Stimulated activated CD8-positive, alpha-beta memory T cell treated with anti-CD3 and anti-CD28 coated beads, Interleukin-4, amount 100 ng/mL, for 4 hours (primary cell): ENCODE measurements around the gene SLC23A1.

Experiments used
- DNase-seq, 2 donors: peaks; one replicate each; pipeline ENCODE4 v3.0.0-alpha.2; 2020; ENCODE audit warnings: low read depth in 2 of 2, low spot score in 1 of 2

The SLC23A1 gene

GRCh38 chr5:139407517-139407916, 24.4 kb upstream of the SLC23A1 start:
- DNase-seq: no peak

DNA sequence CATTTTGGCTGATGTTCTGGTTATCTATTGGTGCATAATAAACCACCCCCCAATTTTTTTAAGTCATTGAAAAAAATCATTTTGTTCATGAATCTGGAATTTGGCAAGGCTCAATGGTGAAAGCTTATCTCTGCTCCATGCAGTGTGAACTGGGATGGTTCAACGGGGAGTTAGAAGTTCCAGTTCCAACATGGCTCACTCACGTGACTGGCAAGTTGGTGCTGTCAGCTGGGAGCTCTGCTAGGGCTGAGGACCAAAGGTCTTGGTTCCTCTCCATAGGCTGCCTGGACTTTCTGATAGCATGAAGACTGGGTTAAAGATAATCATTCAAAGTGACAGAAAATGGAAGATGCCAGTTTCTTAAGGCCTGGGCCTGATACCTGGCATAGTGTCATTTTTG, 23.9 kb upstream of the SLC23A1 start:
- no peak for DNase-seq

GRCh38 chr5:139404484-139404840, 21.4 kb upstream of the SLC23A1 start:
- no peak for DNase-seq

DNA sequence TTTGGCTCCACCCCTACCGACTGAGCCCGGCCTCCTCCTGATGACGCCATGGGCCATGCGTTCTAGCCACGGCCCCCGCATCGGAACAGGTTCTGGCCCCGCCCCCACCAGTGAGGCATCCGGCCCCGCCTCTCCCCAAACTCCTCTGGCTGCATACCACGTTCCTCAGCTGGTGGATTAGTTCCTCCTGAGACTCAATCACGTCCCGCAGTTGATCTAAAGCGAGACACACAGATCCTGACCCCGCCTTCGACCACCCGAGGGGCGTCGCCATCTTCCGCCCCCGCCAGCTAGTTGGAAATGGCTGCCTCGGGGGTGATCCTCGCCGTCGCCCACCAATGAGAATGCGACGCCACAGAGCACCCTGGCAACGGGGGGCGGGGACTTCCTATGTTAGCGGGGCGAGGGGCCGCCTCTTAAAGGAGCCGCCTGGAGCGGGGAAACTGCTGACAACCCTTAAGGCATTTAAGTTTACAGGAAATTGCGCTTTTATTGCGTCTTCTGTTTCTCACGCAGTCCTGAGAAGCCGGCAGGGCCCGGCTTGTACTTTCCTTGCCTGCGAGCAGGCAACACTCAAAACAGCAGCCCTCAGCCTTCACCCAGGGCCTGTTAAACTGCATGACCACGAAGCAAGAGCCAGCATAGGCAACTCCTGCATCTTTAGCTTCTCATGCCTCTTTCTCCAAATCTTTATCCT, 20.8 kb upstream of the SLC23A1 start, which contains the start of gene SPATA24:
SPATA24 (minus strand) TSS at position 303 of the 697 bp plus-strand sequence; CDS start at position 274, 29 bp downstream.
- peak; percentile 96 to 97 for DNase-seq

DNA sequence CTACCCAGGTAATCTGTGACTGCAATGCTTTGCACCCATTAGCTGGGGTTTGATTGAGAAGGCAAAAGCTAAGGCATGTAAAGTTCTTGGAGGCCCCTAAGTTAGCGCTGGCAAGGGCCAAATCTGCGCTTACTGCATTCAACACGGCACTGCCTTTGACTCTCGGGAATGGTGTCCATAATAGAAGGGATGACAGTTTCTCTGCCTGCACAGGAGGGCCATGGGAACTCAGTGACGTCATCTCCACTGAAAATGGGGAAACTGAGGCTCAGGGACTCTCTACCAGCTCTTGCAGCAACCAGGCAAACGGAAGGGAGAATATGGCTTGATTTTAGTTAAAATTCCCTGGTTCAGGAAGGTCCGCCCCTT, 20.3 kb upstream of the SLC23A1 start:
- DNase-seq: no peak

GRCh38 chr5:139402561-139403158, 19.6 kb upstream of the SLC23A1 start:
- DNase-seq: no peak

DNA sequence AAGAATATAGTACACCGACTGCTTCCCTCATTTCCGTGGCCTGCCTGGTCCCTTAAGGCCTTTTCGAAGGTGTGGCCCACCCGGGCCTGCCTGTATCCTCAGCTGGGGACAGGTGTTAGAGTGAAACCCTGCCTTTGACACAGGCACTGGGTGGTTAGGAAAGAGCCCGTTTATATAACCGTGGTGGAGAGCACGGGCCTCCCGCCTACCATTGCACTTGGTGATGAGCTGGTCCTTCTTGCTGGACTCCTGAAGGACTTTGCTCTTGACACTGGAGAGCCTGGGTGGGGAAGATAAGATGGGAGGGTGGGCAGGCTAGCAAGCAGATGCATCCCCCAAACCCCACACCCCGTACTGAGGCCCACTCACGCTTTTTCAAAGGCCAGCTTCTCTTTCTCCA, 18.4 kb upstream of the SLC23A1 start:
- no peak for DNase-seq

GRCh38 chr5:139399501-139400121, 16.5 kb upstream of the SLC23A1 start:
- no peak for DNase-seq

DNA sequence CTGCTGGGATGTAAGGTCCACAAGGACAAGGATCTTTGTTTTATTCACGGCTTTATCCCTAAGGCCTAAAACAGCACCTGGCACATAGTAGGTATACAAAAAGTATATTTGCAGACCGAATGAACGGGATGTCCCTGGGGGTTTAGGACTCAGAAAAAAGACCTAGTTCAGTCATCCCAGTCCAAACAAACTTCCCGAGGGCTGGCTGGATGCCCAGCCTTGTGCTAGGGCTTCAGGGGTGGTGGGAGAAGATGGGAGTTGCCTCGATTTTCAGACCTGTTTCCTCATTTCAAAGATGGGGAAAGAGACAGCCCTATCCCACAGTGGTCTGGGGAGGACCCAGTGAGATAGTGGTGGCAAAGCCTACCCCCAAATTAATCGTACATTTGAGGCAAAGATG, 14.8 kb upstream of the SLC23A1 start:
- no peak for DNase-seq

- no peak for DNase-seq
Observed at GRCh38 chr5:139396691-139397090, 13.6 kb upstream of the SLC23A1 start.

DNA sequence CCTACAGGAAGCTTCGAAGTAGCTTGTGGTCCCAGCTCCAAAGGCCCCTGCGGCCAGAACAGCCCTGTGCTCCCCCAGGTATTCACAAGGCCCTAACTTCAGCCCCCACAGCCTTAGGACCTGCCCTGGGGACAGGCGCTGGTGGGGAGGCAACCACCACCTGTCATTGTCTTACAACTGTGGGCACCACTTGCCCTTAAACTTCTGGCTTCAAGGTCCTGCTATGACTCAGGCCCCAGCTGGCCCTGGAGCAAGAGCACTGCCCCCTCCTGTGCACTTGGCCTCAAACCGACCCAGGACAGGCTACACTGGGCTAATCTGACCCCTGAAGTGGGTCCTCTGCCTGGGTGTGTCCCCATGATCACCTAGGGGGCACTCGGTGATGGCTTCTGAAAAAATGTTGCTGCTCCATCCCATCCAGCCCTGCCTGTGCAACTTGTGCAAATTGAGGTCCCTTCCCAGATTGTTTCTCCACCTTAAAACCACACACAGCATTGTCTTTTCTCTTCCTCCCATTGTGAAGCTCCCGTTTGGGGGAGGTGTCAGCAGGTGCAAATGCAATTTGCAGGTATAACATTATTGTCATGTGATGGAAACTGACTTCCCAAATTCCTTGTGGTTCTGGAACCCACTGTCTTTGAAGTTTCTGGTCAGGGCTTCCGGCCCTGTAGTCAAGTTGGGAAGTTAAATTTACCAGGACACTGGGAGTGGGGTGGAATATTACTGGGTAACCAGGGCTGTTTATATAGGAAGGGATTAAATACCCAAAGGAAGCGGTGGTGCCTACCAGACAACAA, 12.9 kb upstream of the SLC23A1 start:
- no peak for DNase-seq

- no peak for DNase-seq
Observed at GRCh38 chr5:139394654-139395566, 11.8 kb upstream of the SLC23A1 start, which contains the start of gene PROB1. Gene PROB1 (minus strand): TSS chr5:139395104. CDS start chr5:139395081, 23 bp downstream.

DNA sequence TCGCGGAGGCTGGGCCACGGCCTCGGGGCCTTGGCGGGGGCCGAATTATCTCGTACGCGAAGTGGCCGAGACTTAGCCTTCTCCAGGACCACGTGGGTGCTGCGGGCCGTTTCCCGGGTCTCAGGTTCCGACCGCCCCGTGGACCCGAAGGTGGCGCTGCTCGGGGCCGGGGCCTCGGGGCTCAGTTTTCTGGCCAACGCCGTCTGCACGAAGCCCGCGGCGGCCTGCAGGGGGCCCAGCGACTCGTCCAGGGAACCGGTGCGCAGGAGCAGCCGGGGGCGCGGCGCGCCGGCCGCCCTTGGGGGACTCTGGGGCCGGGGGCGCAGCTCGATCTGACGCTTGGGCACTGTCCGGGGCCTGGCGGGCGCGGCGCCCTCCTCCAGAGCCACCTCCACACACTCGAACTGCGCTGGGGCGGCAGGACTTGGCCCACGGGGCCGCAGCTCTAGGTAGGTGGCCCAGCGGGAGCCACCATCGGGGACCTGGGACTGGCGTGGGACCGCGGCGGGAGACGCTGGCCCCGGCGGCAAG, 11.1 kb upstream of the SLC23A1 start:
- DNase-seq: no peak

DNA sequence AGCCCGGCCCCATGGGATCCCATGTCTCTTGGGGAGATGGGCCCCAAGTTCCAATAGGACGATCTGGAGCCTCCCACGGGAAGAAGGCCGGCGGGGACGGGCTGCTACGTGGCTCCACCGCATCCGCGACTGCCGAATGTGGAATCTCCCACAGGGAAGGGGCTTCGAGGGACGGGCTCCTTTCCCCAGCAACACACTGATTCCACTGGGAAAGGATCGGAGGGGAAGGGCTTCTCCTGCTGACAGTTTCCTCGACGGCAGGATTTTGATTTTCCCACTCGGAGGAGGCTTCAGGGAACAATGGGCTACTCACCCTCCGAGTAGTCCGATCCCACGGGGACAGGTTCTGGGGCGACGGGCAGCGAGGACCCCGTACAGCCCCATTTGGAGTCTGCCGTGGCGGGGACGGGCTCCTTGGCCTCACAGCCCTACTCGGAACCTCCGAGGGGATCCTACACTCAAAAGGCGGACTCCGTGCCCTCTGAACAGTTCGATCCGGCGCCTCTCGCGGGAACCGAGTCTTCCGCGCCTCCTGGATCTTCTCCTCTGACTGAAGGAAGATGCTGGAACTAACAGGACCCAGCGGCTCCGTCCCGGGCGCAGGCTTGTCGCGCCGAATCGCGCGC, 10.5 kb upstream of the SLC23A1 start:
- no peak for DNase-seq

DNA sequence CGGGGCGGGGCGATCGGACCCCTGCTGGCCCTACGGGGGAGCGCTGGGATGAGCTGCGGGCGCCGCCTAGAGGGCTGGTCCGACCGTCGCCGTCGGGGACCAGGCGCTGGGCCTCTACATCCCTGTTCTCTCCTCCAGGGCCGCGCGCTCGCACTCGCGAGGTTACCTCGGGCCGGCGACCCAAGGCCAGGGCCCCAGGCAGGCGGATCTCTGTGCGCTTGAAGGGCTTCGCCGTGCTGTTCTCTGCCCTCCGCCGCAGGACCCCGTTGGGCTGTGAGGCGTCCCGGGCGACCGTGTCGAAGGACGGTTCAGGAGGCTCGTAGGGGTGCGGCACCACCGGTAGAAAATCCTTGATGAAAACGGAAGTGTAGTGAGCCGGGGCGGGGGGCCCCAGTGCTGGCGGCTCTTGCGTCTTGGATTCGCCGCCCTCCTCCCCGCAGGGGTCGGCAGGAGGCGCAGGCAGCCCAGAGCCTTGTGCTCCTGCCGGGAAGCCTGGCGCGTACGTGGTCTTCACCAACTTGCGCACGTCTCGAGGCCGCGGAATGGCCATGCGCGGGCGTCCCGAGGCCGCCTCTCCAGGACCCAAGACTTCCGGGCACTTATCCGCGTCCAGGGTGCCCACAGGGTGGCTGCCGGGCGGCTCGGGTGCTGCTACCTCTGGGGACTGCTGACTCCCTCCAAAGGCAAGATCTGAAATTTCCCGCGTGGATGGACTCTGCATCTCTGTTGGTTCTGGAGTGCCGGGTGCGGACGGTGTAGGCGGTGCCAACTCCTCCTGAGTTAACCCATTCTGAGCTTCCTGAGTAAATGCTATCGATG, 9.8 kb upstream of the SLC23A1 start:
- peak; percentile 46 to 50 for DNase-seq

DNA sequence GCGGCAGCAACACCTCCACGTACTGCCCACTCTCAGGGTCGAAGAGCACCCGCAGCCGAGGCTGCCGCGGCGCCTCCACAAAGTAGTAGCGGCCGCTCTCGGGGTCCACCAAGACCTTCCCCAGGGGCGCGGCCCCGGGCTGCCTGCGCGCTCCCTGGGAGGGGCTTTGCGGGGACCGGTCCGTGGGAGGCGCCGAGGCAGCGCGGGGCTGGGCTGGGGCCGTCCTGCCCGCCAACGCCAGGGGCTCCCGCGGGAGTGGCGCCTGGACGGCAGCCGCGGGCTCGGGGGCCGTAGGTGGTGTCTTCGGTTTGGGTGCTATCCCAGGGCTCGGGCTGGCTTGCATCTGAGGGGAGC, 9.2 kb upstream of the SLC23A1 start:
- DNase-seq: no peak

DNA sequence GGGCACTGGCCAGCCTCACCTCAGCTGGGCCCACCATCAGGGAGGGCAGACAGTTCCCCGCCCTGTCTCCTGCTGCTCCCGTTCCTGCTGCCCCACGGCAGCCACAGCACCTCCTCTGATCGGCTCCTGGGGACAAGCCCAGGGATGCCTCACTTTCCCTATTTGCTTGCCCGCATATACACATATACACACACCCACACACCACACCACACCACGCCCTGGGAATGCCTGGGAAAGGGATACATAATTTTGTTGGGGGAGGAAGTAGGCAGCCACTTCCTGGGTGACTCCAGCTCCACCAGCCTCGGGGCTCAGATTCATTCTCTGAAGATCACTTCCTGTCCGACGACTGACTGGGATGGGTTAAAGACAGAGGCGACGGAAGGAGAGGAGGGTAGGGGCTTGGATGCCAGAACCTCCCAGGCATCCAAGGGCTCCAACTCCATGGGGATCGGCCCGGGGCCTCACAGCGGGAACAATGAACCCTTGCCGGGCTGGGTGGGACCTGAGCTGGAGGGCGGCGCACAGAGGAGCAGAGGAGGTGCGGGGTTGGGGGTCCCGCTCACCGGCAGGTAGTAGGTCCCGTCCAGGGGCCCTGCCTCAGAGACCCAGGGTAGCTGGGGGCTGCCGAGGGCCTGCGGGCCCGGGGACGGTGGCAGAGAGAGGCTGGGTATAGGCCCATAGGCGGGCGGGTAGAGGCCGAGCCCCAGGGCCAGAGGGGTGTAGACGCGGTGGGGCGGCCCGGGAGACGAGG, 8.7 kb upstream of the SLC23A1 start:
- no peak for DNase-seq
